Measurements from ENCODE around the gene FSTL5. TPM values are rescaled to one million over a fixed set of nuclear protein-coding genes. Genes with fewer than 3 reads are reported as not detected.
"Not testable (repeated sequence)": the region's sequence is repeated elsewhere in the genome, so short reads cannot be mapped to it uniquely, and the experiment has no call there.

Gene FSTL5
- total RNA-seq, 2 donors from 2014 or later = 0.14 TPM; not detected in 1

DNA sequence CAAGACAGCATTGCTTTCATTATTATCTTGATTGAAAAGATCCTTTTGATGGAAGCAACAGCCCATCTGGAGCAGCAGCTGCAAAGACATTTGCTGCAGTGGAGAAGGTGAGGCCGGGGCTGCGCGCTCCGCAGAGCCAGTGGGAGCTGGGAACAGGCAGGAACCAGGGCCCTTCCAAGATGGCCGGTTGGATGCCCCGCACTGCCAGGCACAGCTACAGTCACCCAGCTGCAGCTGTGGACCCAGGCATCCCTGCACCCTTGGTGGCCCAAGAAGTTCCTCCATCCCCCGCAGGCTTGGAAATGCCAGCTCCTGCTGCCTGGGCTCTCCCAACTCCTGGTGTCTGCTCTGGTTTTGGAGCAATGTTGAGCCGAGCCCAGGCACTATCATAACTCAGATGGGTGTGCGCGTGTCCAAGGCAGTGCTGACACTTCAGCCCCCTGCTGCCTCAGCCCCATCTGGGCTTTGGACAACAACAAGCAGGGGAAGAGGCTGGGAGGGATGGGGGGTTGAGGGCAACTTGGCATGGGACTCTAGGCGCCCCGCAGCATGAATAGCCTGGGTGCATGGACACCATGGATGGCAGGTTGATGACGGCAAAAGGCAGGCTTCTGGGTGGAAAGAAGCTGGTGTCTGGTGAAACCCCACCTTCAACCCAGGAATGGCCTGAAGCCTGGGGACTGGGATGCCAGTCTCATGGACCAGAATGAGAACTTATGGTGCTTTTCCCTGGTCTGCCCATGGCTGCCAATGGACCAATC lies 371.8 kb downstream of the FSTL5 start:
- intact Hi-C loops (cut with DNase I, micrococcal nuclease) = no loop called here
- DNase-seq (no peak), ATAC-seq (no peak)

DNA sequence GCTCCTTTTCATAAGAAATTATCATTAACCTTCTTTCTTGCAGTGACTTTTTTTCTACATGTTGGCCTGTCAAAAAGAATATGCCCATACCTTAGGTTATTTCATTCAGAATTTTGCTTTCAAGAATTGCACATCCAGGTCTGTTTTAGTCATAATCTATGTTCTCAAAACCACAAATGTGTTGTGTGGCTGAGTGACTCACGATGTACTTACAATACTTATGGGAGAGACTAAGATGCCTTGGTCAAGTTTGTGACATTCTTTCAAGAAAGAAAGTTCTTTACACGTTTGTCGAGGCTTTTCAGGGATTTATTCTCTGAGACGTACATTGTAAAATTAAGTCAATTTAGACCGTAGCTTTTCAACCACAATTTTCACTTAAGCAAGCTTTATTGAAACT lies 396.7 kb downstream of the FSTL5 start:
- intact Hi-C loops (cut with DNase I, micrococcal nuclease) = no loop called here
- no peak for ATAC-seq

DNA sequence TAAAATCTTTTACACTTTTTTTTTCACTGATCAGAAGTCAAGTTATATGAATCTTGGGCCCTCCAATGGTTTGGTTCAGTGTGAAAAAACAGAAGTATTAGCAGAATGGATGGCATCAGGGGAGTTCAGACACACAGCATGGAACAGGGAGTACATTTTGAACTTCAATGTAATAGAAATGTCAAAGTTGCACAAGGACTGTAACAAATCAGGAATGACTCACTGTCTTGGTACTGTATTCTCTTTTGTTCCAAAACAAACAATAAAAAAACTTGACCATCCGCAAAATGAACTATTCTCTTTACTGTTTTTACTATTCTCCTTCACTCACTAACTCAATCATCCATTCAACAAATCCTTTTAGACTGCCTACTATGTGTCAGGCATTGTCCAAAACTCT lies 401.0 kb downstream of the FSTL5 start:
- no peak for DNase-seq
- ATAC-seq = no peak
- intact Hi-C loops (cut with DNase I, micrococcal nuclease) = no loop called here

More for the DNA sequence above, 396.7 kb downstream of the FSTL5 start:
- DNase-seq = no peak

DNA sequence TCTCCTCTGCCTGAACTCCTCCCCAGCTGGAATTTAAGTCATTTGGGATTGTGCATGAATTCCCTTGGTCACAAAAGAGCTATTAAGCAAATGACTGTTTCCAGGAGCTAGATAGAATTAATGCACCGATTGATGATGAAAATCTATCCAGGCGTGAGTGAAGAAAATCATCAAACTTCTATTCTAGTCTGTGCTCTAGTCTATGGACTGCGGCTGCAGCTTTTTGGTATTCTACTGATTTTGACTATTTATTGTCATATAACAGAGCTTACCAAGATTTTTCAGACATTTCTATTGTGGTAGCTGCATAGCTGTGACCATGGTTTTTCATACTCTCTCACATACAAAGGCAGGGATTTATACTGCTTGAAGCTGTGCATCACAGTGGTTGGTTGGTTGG lies 403.8 kb downstream of the FSTL5 start:
- DNase-seq (no peak), ATAC-seq (no peak)
- intact Hi-C loops (cut with DNase I, micrococcal nuclease) = no loop called here

DNA sequence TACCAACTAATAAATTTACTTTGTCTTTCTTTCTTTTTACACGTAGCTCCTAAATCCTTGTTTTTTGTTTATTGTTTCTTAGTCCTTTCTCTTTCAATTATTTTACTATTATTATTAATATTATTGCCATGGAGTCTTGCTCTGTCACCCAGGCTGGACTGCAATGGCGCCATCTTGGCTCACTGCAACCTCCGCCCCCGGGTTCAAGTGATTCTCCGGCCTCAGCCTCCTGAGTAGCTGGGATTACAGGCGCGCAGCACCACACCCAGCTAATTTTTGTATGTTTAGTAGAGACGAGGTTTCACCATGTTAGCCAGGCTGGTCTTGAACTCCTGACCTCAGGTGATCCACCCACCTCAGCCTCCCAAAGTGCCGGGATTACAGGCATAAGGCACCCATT lies 405.4 kb downstream of the FSTL5 start:
- intact Hi-C loops (cut with DNase I, micrococcal nuclease); ATAC-seq; DNase-seq: not testable (repeated sequence)

DNA sequence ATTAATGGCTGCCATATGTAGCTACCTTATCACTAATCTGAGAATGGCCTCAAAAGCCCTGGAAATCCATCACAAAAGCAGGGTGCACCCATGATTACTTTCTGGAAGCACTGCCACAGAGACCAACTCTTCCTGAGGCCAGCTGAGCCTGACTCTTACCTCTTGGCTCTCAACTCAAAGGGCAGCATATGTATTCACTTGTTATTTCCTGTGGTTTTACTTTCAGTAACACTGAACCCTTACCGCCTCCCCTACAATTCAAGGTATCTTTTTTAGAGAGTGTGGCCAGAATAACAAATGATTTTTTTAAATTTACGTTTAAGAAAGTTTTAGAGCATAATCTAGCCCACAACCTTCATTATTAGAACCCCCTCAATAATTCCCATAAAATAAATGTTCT lies 434.9 kb downstream of the FSTL5 start:
- DNase-seq (no peak), ATAC-seq (no peak)
- intact Hi-C loops (cut with DNase I, micrococcal nuclease) = no loop called here

DNA sequence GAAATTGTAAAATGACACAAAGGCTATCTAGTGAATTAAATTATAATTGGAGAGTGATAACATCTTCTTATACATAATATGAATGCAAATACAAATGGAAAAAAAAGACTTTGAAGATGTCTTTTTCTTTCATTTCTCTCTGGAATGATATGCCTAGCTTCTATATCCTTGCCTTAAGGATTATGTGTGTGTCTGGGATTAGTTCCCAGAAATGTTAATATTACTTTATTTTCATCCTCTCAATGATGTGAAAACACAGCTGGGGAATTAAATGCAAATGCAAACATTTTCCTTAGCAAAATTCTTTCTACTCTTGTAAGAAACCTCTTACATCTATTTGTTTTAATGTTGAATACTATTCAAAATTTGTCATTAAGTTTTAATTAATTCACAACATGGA lies 441.9 kb downstream of the FSTL5 start:
- ATAC-seq = no peak
- DNase-seq = no peak
- intact Hi-C loops (cut with DNase I, micrococcal nuclease) = no loop called here

DNA sequence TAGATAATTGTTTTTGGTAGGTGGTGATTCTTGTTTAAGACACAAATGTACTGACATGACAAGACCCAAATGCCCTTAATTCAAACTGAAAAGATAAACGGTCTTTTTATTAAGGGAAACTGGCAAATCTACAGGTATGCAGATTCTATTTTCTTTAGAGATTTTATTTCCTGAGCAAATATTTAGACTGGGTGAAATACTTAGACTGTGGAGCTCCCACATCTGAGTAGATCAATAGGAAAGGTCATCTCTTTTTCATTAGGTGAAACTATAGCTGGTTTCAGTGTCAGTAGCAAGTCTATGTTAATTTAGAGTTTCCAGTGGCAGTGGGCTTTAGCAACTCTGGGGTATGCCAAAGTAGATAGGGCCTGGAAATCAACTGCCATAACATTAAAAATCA lies 446.7 kb downstream of the FSTL5 start:
- DNase-seq (no peak), ATAC-seq (no peak)
- intact Hi-C loops (cut with DNase I, micrococcal nuclease) = no loop called here

DNA sequence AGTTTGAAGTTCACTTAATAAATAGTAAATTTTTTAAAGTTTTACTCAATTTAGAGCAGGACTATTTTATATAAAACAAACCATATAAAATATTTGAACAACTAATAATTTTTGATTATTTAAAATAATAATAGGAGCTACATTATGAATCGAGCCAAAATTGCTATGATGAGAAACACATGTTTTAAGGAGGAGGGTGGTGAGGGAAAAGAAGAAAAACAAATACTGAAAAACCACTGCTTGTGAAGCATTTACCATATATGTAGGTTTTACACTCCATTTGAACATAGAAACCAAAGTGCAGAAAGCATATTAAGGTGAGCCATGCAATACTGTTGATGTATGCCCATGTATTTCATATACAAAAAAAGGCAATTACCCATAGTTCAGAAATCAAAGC lies 448.9 kb downstream of the FSTL5 start:
- intact Hi-C loops (cut with DNase I, micrococcal nuclease) = no loop called here
- no peak for ATAC-seq

DNA sequence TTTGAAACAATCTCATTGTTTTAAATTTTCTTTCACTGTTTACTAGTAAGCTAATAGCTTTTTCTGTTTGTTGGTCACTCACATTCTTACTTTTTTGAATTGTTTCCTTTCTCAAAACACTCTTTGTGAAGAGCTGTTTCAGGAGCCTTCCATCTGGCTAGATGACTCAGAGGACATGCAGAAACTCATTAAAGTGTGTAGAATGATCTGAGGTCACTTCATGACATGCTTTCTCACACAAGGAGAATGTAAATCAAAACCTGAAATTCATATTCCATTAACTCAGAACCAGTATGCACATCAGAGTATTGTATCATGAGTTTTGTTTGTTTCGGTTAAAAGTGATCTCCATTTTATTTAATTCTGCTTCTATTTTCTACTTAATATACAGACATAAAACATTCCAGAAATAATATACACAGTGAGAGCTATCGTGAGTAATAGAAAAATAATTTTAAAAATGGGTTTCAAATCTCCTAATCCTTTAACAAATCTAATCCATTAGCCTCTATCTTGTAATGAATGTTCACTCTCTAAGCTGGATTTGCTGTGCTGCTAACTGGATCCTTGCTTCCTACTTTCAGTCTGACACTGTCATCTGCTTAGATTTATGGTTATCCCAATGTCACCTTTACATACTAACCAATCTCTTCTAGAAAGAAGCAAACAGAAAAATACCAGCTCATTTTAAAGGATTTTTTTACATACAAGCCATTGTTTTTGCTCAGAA lies 449.6 kb downstream of the FSTL5 start:
- ATAC-seq (no peak), DNase-seq (no peak)
- intact Hi-C loops (cut with DNase I, micrococcal nuclease) = no loop called here

More for the DNA sequence above, 448.9 kb downstream of the FSTL5 start:
- DNase-seq = no peak

DNA sequence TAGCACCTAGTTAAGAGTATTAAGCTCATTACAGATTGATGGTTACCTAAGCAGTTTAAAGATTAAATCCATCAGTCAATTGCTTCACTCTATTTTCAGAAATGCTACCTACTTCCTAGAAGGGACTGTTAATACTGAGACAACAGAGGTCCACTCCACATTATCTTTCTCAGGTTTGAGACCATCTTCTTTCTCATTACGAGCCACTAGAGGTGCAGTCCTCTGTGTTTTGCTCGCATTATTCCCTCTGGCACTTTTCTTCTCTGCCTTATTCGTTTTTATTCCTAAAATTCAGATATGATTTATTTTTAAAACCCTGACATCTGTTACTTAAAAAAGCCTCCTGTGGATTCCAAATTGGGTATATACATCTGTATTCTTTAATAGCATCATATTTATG lies 459.1 kb downstream of the FSTL5 start:
- DNase-seq (no peak), ATAC-seq (no peak)
- intact Hi-C loops (cut with DNase I, micrococcal nuclease) = no loop called here

DNA sequence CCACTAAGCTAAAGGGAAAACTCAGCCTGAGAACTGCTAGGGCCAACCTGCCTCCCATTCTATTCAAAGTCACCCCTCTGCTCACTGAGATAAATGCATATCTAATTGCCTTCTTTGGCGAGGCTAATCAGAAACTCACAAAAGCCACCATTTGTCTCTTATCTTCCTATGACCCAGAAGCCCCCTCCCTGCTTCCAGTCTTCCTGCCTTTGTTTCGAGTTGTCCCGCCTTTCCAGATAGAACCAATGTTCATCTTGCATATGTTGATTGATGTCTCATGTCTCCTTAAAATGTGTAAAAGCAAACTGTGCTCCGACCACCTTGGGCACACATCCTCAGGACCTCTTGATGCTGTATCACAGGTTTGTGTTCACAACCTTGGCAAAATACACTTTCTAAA lies 459.8 kb downstream of the FSTL5 start:
- ATAC-seq (no peak), DNase-seq (no peak)
- intact Hi-C loops (cut with DNase I, micrococcal nuclease) = no loop called here

DNA sequence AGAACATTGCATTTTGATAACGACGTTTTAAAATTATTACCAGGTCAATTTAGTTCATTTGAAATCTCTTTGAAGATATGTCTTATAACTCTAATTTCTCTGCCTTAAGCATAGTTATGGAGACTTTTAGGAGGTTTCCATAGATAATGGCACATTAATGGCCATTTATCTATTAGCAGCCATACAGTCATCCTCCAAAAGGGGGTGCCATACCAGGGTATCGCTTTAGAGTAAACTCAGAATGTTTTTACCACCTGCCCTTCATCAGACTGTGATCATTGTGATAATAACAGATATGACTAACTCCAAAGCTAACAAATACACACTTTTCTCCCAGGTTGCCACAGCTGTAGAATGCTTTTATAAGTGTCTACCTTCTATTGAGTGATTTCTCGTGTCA lies 461.5 kb downstream of the FSTL5 start:
- intact Hi-C loops (cut with DNase I, micrococcal nuclease) = no loop called here
- DNase-seq (no peak), ATAC-seq (no peak)

DNA sequence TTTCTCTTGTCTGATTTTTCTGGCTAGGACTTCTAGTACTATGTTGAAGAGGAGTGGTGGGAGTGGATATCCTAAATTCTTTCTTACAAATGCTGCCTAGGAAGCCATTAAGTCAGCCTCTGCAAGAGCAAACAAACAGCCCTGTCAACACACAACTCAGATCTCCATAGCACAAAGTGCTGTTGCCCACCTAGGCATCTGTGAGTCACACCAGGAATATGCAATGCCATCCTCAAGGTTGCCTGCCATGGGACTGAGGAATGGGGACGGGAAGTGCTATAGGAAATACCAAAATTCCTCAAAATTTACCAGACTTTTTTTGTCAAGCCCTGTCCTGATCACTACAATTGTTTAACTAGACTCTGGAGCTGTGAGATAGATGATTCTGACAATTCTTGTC lies 466.9 kb downstream of the FSTL5 start:
- intact Hi-C loops (cut with DNase I, micrococcal nuclease) = no loop called here
- DNase-seq = no peak

DNA sequence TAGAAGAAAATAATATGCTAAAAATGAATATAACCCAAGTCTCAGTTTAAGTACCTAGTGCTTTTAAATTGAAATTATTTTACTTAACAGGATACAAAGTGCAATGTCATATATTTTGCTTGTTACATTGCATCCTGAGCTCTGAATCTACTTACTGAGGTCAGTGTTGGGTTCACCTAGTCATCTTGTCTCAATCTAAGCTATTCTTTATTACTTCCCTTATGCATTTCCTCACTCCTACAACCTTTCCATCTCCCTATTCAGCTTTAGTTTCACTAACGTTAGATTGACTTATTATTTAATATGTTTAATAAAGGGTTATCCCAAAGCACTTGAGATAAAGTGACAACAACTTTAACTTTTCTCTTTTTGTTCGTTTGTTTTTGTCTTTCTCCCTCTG lies 483.7 kb downstream of the FSTL5 start:
- ATAC-seq (no peak), DNase-seq (no peak)
- intact Hi-C loops (cut with DNase I, micrococcal nuclease) = no loop called here

More for the DNA sequence above, 466.9 kb downstream of the FSTL5 start:
- ATAC-seq = no peak

DNA sequence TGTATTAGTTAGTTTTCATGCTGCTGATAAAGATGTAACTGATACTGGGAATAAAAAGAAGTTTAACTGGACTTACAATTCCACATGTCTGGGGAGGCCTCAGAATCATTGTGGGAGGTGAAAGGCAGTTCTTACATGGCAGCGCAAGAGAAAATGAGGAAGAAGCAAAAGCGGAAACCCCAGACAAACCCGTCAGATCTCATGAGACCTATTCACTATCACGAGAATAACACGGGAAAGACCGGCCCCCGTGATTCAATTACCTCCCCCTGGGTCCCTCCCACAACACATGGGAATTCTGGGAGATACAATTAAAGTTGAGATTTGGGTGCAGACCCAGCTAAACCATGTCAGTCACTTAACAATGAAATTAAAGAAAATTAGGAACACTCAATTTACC lies 499.1 kb downstream of the FSTL5 start:
- DNase-seq (no peak), ATAC-seq (no peak)
- intact Hi-C loops (cut with DNase I, micrococcal nuclease) = no loop called here

DNA sequence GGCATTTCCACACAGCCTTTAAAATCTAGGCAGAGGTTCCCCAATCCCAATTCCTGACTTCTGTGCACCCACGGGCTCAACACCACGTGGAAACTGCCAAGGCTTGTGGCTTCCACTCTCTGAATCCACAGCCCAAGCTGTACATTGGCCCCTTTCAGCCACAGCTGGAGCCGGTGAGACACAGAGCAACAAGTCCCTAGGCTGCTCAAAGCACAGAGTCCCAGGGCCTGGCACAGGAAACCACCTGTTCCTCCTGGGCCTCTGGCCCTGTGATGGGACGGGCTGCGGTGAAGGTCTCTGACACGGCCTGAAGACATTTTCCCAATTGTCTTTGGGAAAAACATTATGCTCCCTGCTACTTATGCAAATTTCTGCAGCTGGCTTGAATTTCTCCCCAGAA lies 500.0 kb downstream of the FSTL5 start:
- DNase-seq = no peak
- intact Hi-C loops (cut with DNase I, micrococcal nuclease) = no loop called here
- ATAC-seq = no peak

DNA sequence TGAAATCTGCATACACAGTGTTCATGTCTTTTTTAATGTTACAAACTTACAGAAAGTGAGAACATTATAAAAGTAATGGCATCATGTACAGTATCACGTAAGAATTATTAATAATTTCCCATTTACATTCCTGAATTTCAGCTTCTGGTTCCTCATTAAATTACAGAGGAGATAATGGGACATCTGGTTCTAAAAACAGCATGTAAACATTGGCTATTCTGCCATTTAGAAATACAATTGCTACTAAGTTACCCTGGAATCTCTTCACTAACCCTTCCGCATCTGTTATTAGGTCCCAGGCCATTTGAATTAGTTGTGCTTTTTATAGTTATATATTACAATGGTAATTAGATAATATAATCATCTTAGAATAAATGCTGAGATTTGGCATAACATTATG lies 505.1 kb downstream of the FSTL5 start:
- DNase-seq (no peak), ATAC-seq (no peak)
- intact Hi-C loops (cut with DNase I, micrococcal nuclease) = no loop called here

DNA sequence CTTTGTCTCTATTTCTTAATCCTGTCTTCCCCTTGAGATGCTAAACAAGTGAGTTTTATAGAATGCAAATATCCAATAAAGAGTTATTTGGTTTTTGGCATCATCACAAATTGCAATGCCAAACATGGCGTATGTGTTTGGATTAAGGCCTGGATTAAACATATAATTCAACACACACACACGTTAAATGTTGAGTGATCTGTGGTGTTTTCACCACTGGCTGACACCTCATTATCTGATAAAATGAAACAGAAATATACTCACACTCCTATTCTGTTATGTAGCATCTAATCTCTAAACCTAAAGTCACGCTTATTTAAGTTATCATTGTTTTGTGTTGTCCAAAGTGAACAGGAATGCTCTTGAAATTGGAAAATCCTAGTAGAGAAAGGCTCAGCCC lies 506.2 kb downstream of the FSTL5 start:
- ATAC-seq (no peak), DNase-seq (no peak)
- intact Hi-C loops (cut with DNase I, micrococcal nuclease) = no loop called here

DNA sequence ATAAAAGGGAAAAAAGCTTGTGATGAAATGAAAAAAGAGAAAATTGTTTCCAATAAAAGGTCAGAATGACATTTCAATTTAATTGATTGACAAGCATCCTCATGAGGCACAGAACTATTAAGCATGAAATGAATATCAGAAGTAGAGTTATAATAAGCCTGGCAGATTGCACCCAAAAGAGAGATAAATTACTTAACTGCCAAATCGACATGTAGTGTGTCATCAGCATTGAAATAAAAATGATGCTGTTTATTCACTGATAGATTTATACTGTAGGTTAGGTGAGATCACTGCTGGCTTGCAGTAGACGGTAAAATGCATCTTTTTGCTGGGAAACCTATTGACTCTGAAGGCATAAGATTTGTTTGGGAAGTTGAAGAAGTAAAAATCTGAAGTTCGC lies 507.2 kb downstream of the FSTL5 start:
- DNase-seq (no peak), ATAC-seq (no peak)
- intact Hi-C loops (cut with DNase I, micrococcal nuclease) = no loop called here

DNA sequence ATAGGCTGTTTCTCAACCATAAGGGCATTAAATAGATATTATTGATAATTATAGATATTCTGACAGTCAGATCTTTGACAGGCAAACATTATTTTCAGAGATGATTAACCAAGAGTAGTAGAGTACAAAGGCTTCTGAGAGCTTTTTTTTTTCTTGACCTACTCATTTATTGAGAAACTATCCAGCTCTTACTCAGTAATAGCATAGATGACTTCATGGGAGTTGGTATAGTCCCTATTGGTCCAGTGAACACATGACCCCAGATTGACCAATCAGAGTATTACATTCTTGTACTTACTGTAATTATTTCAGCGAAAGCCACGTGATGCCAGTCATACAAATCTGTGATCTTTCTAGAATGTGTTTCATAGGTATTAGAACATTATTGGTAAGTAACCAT lies 508.7 kb downstream of the FSTL5 start:
- ATAC-seq (no peak), DNase-seq (no peak)
- intact Hi-C loops (cut with DNase I, micrococcal nuclease) = no loop called here

Measured in left colon (tissue), 2 donors.